ENCODE data around the gene STX19.
"Not testable (repeated sequence)": the region's sequence is repeated elsewhere in the genome, so short reads cannot be mapped to it uniquely, and the experiment has no call there.

Gene STX19

DNA sequence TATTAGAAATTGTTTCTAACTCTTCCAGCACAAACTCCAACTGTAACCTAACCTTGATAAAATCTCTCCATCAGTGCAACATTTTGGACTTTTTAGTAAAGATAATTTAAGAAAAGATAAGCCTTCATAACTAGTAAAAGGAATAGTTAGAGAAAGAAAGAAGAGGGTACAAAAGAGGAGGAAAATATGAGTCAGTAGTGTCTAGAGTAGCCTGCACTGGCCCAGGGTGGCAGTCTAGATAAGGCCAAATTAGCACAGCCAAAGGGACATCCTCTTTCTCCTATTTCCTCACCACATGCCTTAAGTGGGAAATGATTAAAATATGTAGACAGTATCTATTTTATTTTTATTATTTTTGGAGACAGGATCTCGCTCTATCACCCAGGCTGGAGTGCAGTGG lies 58.4 kb downstream of the STX19 start:
- no peak for DNase-seq

DNA sequence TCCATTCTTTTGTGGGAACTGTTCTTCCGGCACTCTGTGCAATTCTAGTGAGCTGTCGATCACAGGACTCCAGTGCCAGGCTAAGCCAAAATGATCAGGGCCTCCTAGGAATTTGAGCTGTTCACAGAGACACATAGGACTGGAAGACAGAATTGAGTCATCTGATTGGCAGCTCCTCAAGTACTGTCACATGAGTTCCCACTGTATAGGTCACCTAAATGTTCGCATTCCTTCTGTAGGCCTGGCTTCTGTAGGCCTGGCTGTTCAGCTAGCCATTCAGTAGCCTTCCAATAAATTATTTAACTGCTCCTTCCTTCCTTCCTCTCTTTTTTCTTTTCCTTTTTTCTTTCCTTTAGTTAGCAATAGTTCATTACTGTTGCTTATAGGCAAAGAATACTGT lies 59.0 kb downstream of the STX19 start:
- no peak for DNase-seq

DNA sequence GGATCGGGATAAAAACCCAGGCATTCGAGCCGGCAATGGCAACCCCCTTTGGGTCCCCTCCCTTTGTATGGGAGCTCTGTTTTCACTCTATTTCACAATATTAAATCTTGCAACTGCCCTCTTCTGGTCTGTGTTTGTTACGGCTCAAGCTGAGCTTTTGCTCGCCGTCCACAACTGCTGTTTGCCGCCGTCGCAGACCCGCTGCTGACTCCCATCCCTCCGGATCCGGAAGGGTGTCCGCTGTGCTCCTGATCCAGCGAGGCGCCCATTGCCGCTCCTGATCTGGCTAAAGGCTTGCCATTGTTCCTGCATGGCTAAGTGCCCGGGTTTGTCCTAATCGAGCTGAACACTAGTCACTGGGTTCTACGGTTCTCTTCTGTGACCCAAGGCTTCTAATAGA lies 63.3 kb downstream of the STX19 start:
- DNase-seq = not testable (repeated sequence)

Measured in CD4-positive, alpha-beta T cell treated with Interleukin-21 for 1 hour (primary cell).